Hematopoietic multipotent progenitor cell treated with erythropoietin and hydrocortisone succinate and interleukin-3 and kit ligand, for 15 days (in vitro differentiated cells): ENCODE results near the gene PLEKHA4.
"Not testable (repeated sequence)": the region's sequence is repeated elsewhere in the genome, so short reads cannot be mapped to it uniquely, and the experiment has no call there.

ENCODE experiments used
- DNase-seq: peaks from one replicate; pipeline ENCODE4 v3.0.0-alpha.2; 2015; ENCODE audit warnings: low spot score

The PLEKHA4 gene

DNA sequence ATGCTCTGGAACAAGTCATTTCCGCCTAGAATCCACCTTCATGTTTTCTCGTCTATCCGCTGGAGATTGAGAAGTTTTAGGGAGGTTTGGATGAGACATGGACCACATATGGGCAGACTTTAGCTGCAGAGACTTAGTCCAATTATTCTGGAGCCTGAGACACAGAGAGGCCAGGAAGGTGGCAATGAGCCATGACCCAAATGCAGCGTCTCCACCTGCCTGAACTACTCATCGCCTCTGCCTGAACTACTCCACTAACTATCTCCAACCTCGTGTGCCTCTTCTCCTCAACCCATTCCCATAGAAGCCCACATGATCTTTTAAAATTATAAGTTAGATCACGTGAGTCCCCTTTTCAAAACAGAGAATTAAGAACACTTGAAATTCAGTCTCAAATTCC is 5.6 kb downstream of the PLEKHA4 start:
- no peak for DNase-seq

DNA sequence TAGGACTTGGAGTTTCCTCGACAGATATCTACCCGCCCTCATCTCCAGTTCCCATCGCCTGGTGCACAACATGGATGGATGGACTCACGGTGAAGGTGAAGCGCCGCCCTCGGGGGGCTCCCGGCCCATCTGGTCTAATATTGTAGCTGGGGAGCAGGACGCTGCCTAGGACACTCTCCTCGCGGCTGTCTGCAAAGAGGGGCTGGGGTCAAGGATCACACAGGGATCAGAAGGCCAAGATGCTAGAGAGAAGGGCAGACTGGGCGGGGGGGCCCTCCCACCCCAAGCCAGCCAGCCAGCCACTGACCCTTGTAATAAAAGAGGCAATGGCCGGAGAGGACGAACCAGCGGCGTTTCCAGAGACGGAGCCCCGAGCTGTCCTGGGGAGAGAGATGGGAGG is 7.1 kb downstream of the PLEKHA4 start:
- DNase-seq: no peak

DNA sequence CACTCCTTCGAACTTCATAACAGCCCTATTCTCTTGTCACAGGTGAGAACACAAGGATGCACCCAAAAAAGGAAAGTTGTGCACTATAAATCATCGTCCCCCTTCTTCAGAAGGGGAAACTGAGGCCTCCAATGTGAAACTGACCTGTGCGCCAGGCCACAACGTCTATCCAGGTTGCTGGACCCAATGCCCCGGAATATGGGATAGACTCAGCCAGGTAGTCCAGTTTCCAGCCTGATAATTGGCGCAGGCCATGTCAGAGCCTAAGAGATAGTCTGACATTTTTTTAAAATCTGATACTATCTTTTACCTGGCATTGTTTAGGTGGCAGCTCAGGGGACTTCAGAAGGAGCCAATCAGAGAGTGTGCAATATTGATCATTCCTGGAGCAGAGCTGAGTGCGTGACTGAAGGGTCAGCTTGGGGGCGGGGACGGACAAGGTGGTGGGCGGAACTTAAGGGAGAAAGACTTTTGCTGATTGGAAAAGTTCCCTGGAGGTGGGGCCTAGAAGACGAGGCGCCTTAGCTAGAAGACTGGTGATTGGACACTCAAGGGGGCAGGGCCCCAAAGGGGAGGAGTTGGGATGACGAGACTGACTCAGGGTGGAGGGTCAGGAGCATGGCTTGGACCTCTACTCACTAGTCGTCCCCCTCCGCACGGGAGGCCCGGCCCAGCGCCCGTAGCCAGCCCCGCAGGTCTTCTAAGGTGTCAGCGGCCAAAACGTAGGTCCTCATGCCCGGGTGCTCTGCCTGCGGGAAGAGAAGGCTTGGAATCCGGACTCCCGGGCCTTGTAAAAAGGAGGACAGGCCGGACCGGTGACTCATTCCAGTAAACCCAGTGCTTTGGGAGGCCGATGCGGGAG is 8.5 kb downstream of the PLEKHA4 start:
- DNase-seq: peak; percentile 62

DNA sequence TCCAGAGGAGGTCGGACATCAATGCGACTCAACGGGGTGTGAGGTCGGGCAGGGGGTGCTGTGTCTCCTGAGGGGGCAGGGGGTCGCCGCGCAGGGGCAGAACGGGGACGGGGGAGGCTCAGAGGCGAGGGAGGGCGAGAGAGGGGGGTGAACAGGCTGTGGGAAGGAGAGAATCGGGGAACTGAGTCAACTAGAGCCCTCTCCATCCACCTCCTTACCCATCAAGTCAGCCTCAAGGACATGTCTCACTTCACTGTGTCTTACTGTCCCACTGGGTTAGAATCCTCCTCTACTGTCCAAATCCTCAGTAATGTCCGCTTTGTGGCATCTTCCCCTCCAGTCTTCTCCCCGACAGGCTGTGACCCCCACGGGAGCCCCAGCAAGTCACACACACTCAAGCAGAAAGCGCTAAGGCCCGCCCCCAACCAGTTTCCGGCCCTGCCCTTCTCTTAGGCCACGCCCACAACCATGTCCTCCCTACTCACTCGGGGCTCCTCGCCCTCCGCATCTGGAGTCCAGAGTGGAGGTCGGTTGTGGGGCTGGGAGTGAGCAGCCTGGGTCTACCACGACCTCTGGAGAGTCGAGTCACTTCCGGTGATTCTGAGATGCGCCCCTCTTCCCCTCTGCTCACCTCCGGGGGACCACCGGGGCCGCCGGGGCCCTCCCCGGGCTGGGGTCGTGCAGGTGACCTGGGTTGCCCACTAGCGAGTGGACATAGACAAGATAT is 9.3 kb downstream of the PLEKHA4 start:
- peak; percentile 77 for DNase-seq

DNA sequence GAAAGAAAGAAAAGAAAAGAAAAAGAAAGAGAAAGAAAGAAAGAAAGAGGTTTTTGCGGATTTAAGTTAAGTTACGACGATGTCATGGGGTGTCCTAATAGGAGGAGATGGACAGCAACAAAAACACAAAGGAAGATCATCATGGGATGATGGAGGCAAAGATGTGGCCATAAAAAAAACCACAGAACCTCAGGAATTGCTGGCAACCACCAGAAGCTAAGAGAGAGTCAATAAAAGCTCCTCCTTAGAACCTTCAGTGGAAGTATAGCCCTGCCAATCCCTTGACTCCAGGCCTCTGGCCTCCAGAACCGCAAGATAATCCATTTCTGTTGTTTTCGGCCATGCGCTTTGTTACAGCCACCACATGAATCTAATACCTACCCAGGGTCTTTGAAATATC is 11.5 kb downstream of the PLEKHA4 start:
- DNase-seq: no peak

DNA sequence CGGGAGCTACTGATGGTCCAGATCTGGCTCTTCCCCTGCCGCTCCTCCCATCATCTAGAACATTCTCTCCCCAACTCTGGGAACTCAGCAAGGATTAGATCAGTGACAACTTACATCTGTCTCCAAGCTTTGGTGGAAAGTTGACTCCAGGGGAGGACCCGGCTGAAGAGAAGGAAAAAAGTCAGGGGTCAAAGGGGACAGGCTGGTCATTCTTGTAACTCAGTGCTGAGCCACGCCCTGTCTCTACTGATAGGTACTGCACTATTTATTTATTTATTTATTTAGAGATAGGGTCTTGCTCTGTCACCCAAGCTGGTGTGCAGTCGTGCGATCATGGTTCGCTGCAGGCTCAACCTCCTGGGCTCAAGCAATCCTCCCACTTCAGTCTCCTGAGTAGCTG is 14.3 kb downstream of the PLEKHA4 start:
- no peak for DNase-seq

DNA sequence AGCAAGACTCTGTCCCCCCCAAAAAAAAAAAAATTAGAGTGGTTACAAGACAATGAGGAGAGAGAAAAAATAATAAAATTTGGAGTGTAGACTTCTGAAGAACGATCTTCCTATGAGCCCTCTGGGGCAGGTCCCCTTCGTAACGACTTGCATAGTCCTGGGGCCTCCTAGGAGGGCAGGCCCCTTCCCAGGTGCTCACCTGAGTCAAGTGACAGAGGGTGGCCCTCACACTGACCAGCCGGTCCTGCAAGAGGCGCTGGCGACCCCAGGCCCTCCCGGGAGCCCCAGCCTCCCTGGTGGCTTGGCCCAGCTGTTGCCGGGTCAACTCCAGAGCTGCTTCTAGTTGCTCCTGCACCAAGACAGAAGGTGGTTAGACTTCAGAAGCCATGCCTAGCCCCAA is 14.9 kb downstream of the PLEKHA4 start:
- no peak for DNase-seq

DNA sequence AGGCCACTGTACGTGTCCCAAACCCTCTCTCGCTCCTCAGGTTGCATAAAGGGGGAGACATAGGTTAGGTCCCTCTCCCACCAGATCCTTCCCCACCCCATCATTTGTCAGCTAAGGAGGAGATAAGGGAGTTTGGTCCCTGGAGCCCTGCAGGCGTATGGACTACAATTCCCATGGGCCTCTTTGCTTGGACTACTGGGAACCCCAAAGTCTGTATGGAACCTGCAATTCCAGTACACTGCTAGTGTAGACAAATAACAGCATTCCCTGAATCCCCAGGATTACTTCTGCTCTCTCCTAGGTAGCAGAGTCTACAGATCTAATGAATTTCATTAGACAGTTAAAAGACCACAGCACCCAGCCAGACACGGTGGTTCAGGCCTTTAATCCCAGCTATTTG is 16.1 kb downstream of the PLEKHA4 start:
- DNase-seq: no peak

DNA sequence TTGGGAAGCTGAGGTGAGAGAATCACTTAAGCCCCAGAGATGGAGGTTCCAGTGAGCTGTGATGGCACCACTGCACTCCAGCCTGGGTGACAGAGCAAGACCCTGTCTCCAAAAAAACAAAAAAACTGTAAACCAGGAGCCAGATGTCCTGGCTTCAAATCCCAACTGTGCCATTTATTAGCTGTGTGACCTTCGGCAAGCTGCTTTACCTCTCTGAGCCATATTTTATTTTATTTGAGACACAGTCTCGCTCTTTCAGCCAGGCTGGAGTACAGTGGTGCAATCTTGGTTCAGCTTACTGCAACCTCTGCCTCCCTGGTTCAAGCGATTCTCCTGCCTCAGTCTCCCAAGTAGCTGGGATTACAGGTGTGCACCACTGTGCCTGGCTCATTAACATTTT is 21.8 kb downstream of the PLEKHA4 start:
- not testable (repeated sequence) for DNase-seq

DNA sequence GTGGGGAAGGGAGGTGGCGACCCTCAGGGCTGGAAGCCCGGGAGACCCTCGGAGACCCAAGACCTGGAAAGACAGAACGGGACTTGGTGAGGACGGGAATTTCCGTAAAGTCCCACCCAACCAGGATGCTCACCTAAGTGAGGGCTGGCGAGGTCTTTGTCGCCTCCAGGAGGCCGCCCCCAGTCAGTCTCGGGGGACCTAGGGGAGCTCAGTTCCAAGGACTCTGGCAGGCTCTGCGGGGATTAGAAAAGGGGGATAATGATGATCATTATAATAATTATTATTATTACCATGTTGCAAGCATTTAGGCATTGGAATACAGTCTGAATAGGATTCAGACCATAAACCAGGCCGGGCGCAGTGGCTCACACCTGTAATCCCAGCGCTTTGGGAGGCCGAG is 23.0 kb downstream of the PLEKHA4 start:
- no peak for DNase-seq

DNA sequence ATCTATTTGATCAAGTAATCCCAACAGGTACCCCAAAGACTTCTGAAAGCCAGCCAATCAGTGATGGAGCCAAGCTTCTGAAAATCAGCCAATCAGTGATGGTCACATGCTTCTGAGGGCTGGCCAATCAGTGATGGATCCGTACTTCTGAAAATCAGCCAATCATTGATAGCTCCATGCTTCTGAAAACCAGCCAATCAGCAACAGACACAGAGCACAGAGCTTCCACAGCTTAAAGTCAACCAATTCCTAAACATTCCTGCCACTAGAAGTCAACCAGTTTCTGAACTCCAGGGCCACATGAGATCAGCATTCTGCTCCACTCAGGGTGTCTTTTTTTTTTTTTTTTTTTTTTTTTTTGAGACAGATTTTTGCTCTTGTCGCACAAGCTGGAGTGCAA is 23.9 kb downstream of the PLEKHA4 start:
- peak; percentile 50 for DNase-seq

DNA sequence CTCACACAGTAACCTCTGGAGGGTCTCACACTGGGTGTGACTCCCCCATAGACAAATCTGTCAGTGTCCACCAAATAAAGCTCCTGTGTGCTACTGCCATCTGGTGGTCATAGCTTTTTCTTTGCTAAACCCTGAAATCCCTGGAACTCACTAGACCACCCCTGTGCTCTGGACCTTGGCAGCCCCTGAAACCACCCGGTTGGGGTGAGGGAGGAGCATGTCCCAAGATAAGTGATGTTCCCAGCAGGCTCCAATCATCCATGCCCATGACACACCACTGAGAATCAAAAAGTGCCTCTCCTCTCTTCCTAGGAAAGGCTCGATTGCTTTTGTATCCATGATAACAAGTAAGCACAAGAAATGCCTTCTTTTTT is 25.6 kb downstream of the PLEKHA4 start:
- peak; percentile 79 for DNase-seq

DNA sequence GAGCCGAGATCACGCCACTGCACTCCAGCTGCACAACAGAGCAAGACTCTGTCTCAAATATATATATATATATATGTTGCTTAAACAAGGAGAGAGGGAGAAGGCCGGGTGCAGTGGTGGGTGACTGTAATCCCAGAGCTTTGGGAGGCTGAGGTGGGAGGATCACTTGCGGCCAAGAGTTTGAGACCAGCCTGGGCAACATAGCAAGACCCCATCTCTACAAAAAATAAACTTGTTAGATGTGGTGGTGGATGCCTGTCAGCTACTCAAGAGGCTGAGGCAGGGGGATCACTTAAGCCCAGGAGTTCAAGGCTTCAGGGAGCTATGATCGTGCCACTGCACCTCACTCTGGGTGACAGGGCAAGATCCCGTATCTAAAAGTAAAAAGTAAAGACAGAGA is 26.8 kb downstream of the PLEKHA4 start:
- DNase-seq: no peak

DNA sequence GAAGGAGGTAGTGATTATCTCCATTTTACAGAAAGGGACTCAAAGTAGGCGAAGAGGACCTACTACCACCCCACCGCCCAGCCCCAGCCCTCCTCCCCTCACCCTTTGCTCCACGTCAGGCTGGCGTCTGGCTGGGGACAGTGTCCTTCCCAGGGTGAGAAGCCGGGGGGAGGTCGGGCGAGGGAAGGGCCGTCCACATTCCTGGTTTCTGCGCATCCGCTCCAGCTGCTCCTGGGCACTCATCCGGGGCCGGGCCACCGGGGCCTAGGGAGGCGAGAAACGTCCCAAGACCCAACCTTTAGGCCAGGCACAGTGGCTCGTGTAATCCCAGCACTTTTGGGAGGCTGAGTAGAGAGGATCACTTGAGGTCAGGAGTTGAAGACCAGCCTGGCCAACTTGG is 27.4 kb downstream of the PLEKHA4 start:
- DNase-seq: no peak

DNA sequence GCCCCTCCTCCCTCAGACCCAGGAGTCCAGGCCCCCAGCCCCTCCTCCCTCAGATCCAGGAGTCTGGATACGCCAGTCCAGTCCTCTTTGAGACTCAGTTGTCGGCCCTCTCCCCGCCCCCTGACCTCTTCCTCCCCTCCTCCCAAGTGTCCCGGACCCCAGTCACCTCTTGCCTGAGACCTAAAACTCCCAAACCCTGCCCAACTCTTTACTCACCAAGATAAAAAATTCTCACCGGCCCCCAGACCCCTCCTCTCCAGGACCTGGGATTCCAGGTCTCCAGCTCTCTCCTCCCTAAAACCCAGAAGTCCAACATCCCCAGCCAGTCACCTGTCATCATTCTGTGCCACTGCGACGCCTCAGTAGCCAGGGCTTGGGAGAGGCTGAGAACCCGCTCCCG is 30.7 kb downstream of the PLEKHA4 start:
- DNase-seq: no peak

DNA sequence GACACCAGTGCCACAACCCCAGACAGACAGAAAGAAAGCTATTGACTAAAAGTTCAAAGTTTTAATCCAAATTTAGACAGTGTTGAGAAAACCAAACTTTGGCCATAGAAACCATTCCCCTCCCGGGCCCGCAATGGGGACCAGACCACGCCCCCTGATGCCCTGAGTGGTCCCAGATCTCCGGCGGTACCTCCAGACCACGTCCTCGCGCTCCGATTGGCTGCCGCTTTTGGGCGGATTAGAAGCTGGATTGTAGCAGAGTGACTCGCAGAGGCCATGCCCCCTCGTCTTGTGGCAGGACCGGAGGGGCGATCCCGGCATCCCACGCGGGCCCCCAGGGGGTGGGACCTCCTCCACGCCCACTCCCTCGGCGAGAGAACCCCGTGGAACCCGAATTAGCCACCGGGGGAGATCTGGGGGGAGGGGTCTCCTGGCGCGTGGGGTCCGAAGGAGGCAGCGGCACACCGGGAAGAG is 31.3 kb downstream of the PLEKHA4 start:
- peak; percentile 60 for DNase-seq

DNA sequence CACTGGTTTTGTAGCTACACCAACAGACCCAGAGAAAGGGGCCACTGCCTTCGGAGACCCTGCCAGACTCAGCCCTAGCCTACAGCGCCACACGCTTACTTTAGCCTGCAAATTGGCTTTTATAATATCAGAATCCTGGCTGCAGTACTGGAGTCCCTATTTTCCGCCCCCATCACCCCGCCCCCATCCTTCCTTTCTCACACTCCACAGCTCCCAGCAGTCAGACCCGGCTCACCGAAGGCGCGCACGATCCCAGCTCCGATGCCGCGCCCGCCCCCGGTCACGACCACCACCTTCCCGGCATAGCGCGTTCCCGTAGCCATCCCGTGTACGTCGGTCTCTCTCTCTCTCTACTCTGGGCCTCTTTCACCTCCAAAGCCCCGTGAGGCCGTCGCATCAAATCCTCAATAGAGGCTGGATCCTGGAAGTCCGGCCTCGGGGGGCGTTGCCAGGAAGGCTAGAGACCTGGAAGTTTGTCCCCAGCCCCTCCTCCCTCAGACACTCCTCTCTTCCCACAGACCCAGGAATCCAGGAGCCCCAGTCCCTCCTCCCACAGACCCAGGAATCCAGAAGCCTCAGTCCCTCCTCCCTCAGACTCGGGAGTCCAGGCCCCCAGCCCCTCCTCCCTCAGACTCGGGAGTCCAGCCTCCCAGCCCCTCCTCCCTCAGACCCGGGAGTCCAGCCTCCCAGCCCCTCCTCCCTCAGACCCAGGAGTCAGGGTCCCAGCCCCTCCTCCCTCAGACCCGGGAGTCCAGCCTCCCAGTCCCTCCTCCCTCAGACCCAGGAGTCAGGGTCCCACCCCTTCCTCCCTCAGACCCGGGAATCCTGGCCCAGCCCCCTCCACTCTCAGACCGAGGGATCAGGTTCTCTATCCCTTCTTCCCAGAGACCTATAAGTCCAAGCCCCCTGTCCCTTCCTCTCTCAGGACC is 32.1 kb downstream of the PLEKHA4 start, which contains the start of gene HSD17B14:
HSD17B14 (minus strand) TSS at position 403 of the 929 bp plus-strand sequence; CDS start at position 323, 80 bp downstream.
- no peak for DNase-seq

DNA sequence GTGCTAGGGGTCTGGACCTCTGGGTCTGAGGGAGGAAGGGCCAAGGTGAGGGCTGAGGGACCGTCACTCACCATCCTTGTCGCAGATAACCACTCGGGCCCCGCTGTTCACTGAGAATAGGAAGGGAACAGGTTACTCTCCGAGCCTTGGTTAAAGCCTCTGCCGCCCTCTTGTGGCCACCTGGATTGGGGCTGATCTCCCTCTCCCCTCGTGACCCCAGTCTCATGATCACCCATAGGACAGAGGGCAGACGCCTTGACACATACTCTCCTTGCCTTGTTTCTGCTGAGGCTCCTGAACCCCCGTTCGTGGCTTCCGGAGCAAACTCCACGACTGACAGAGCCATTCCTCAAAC is 32.7 kb downstream of the PLEKHA4 start:
- DNase-seq: peak; percentile 87

DNA sequence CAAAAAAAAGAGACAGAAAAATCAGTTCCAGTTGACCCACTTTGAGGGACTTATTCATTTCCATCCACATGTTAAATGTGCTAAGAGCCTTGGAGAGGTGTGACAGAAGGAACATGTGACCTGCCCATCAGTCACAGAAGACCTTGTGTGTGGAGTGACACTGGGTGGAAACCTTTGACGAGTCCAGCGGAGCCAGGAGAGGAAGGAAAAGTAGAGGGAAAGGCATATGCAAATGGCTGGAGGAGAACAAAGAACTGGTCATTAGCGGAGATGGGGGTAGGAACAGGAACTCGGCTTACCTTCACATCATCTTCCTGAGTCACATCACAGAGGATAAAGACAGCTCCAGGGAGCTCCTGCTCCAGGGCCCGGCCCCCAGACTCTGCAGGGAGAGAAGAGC is 34.4 kb downstream of the PLEKHA4 start:
- DNase-seq: no peak

DNA sequence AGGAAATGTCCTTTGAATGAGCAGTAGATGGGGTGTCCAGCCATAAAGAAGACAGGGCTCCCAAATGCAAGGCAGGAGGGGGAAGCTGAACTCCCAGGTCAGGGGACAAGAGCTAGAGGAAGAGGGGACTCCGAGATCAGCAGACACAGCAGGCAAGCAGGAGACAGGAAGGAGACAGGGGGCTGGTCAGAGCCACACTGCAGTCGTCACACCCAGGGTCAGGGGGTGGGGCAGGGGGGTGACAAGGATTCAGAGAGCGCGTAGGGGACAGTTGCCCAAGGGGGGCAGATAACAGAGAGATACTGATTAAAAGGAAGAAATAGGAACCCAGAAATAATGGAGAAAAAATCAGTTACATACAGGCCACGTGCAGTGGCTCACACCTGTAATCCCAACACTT is 35.4 kb downstream of the PLEKHA4 start:
- no peak for DNase-seq

DNA sequence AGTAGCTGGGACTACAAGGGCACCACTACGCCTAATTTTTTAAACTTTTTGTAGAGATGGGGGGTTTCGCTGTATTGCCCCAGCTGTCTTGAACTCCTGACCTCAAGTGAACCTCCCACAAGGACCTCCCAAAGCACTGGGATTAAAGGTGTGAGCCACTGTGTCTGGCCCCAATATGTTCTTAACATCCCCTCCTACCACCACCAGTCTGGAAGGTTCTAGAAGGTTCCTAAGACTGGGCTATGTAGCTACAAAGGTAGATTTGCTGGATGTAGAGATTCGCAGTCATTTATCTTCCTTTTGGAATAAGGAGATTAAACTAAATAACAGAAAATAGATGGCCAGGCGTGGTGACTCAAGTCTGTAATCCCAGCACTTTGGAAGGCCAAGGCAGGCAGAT is 37.5 kb downstream of the PLEKHA4 start:
- no peak for DNase-seq

DNA sequence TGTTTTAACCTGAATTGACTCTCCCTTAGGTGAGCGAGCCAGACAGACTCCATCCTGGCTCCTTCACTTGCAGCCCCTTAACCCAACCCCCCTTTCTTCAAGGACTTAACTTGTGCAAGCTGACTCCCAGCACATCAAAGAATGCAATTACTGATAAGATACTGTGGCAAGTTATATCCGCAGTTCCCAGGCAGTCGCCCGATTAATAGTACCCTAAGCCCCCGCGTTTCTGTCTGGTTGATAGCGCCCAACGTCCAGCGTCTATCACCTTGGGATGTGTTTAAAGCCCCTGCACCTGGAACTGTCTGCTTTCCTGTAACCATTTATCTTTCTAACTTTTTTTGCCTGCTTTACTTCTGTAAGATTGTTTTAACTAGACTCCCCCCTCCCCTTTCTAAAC is 38.3 kb downstream of the PLEKHA4 start:
- DNase-seq: no peak
